ENCODE results near the gene ILF3.

Gene ILF3

DNA sequence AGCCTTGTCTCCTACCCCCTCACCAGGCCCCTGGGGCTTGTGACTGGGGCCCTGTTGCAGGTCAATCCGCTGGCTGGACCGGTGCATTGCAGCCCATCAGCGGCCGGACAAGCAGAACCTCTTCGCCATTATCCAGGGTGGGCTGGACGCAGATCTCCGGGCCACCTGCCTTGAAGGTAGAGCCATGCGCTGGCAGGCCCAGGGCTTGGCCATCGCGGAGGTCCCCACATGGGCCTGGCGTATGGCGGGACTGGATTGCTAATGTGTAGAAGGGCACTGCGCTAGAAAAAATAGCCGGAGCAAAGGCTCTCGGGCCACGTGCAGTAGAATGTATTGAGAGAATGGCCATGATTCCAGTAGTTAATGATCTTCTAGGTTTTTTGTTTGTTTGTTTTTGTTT lies 53.3 kb downstream of the ILF3 start:
- DNase-seq (ENCODE audit: extremely low spot score), result no peak
- ChIA-PET CTCF (no interaction called here), POLR2A (no interaction called here)
- TF ChIP-seq, protein P1, sequence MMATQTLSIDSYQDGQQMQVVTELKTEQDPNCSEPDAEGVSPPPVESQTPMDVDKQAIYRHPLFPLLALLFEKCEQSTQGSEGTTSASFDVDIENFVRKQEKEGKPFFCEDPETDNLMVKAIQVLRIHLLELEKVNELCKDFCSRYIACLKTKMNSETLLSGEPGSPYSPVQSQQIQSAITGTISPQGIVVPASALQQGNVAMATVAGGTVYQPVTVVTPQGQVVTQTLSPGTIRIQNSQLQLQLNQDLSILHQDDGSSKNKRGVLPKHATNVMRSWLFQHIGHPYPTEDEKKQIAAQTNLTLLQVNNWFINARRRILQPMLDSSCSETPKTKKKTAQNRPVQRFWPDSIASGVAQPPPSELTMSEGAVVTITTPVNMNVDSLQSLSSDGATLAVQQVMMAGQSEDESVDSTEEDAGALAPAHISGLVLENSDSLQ (IDR thresholded peaks at IDR 0.05), result no peak
- TF ChIP-seq TARDBP (IDR thresholded peaks at IDR 0.05), result no peak
- no peak for TF ChIP-seq ZNF384 (IDR thresholded peaks at IDR 0.05)
- no peak for TF ChIP-seq SUZ12 (IDR thresholded peaks at IDR 0.05)
- TF ChIP-seq ELF4 (IDR thresholded peaks at IDR 0.05), result no peak
- TF ChIP-seq FOXK2 (IDR thresholded peaks at IDR 0.05), result no peak

DNA sequence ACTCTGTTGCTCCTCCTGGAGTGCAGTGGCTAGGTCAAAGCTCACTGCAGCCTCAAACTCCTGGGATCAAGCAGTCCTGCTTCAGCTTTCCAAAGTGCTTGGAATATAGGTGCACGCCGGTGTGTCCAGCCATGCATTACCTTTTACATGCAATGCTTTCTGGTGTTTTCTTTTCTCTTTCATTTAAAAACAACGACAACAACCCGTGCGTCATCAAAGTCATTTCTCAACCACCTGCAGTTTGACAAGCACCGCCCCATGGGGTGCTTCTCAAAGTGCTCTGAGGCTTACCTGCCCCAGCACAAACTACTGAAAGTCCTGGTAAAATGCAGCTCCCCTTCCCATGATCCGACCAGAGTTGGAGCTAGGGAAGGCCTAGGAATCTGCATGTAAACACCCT lies 54.1 kb downstream of the ILF3 start:
- ChIA-PET POLR2A (no interaction called here), CTCF (no interaction called here)
- TF ChIP-seq CTBP1 (IDR thresholded peaks at IDR 0.05; ENCODE audit: borderline replicate concordance) (no peak), ZNF384 (IDR thresholded peaks at IDR 0.05) (no peak), SUZ12 (IDR thresholded peaks at IDR 0.05) (no peak), L3MBTL2 (conservative IDR thresholded peaks at IDR 0.05) (no peak), TARDBP (IDR thresholded peaks at IDR 0.05) (no peak), FOXM1 (IDR thresholded peaks at IDR 0.05; ENCODE audit: borderline replicate concordance) (no peak), BHLHE40 (IDR thresholded peaks at IDR 0.05; ENCODE audit: borderline replicate concordance) (no peak), SP1 (IDR thresholded peaks at IDR 0.05) (no peak), ARNT (IDR thresholded peaks at IDR 0.05) (no peak), NFRKB (IDR thresholded peaks at IDR 0.05) (no peak), ELF4 (IDR thresholded peaks at IDR 0.05) (no peak)
- TF ChIP-seq, protein P1 (IDR thresholded peaks at IDR 0.05), result no peak
- no peak for DNase-seq (ENCODE audit: extremely low spot score)

DNA sequence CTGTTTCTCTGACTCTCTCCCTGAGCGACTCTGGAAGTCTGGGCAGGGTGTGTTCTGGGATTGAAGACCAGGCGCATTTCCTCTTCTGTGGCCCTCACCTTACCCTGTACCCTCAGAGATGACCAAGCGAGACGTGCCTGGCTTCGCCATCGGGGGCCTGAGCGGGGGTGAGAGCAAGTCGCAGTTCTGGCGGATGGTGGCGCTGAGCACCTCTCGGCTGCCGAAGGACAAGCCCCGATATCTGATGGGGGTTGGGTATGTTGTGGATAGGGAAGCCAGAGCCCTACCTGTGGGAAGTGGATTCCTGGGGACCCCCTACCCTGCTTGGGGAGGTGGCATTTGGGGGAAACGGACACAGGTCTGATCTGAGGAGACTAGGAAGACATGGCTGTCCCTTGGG lies 57.9 kb downstream of the ILF3 start:
- POLR2A ChIA-PET, result no interaction called here
- TF ChIP-seq ARNT (IDR thresholded peaks at IDR 0.05), result no peak
- TF ChIP-seq CTBP1 (IDR thresholded peaks at IDR 0.05; ENCODE audit: borderline replicate concordance), result no peak
- TF ChIP-seq FOXA1 (IDR thresholded peaks at IDR 0.05), result no peak
- no peak for TF ChIP-seq NFRKB (IDR thresholded peaks at IDR 0.05)
- TF ChIP-seq LEF1 (IDR thresholded peaks at IDR 0.05; ENCODE audit: borderline replicate concordance), result no peak
- no peak for TF ChIP-seq SP1 (IDR thresholded peaks at IDR 0.05)
- TF ChIP-seq, protein P1 (IDR thresholded peaks at IDR 0.05), result no peak
- no peak for TF ChIP-seq ZNF384 (IDR thresholded peaks at IDR 0.05)
- TF ChIP-seq L3MBTL2 (conservative IDR thresholded peaks at IDR 0.05), result no peak
- TF ChIP-seq SUZ12 (IDR thresholded peaks at IDR 0.05), result no peak
- no peak for TF ChIP-seq TARDBP (IDR thresholded peaks at IDR 0.05)
- TF ChIP-seq FOXM1 (IDR thresholded peaks at IDR 0.05; ENCODE audit: borderline replicate concordance), result no peak
- TF ChIP-seq FOXK2 (IDR thresholded peaks at IDR 0.05), result no peak
- no peak for TF ChIP-seq BHLHE40 (IDR thresholded peaks at IDR 0.05; ENCODE audit: borderline replicate concordance)
- TF ChIP-seq ELF4 (IDR thresholded peaks at IDR 0.05), result no peak
- no peak for TF ChIP-seq HDGF (IDR thresholded peaks at IDR 0.05; ENCODE audit: borderline replicate concordance)
- DNase-seq (ENCODE audit: extremely low spot score), result no peak
- CTCF ChIA-PET, result no interaction called here

DNA sequence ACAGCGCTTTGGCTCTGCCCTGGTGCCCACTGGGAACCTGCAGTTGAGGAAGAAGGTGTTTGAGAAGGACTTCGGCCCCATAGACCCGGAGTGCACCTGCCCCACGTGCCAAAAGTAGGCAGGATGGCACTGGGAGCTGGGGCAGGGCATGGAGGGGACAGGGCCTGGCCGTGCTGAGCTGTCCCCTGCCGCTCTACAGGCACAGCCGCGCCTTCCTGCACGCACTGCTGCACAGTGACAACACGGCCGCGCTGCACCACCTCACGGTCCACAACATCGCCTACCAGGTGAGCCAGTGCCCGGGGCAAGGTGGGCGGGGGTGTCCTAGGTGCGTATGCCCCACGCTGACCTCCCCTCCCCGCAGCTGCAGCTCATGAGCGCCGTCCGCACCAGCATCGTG lies 58.6 kb downstream of the ILF3 start:
- TF ChIP-seq NFRKB (IDR thresholded peaks at IDR 0.05) (no peak), TARDBP (IDR thresholded peaks at IDR 0.05) (no peak), HDGF (IDR thresholded peaks at IDR 0.05; ENCODE audit: borderline replicate concordance) (no peak), ZNF384 (IDR thresholded peaks at IDR 0.05) (no peak), FOXK2 (IDR thresholded peaks at IDR 0.05) (no peak), BHLHE40 (IDR thresholded peaks at IDR 0.05; ENCODE audit: borderline replicate concordance) (no peak), ARNT (IDR thresholded peaks at IDR 0.05) (no peak), SP1 (IDR thresholded peaks at IDR 0.05) (no peak), FOXA1 (IDR thresholded peaks at IDR 0.05) (no peak), LEF1 (IDR thresholded peaks at IDR 0.05; ENCODE audit: borderline replicate concordance) (no peak), SUZ12 (IDR thresholded peaks at IDR 0.05) (no peak), ELF4 (IDR thresholded peaks at IDR 0.05) (no peak), L3MBTL2 (conservative IDR thresholded peaks at IDR 0.05) (no peak)
- TF ChIP-seq, protein P1 (IDR thresholded peaks at IDR 0.05), result no peak
- CTCF ChIA-PET, result no interaction called here
- no peak for DNase-seq (ENCODE audit: extremely low spot score)
- POLR2A ChIA-PET, result no interaction called here

DNA sequence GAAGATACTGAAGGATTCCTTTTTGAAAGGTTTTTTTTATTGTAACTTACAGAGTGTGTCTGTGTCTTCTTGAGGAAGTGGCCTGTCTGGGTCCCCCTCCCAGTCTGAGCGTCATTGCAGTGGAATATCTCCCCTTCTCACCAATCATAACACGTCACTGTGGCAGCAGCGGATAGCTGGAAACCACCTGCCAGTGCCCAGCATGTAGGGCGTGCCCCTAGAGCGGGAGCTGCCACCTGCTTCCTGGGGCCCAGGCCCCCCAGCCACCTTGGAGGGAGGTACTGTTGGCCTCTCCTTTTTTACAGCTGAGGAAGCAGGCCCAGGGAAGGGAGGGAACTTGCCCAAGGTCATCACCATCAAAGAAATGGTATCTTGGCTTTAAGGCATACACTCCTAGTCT lies 59.2 kb downstream of the ILF3 start:
- TF ChIP-seq, protein P1 (IDR thresholded peaks at IDR 0.05), result no peak
- TF ChIP-seq ARNT (IDR thresholded peaks at IDR 0.05) (no peak), SUZ12 (IDR thresholded peaks at IDR 0.05) (no peak), FOXM1 (IDR thresholded peaks at IDR 0.05; ENCODE audit: borderline replicate concordance) (no peak), BHLHE40 (IDR thresholded peaks at IDR 0.05; ENCODE audit: borderline replicate concordance) (no peak), FOXK2 (IDR thresholded peaks at IDR 0.05) (no peak)
- ChIA-PET CTCF (no interaction called here), POLR2A (no interaction called here)
- DNase-seq (ENCODE audit: extremely low spot score), result no peak

DNA sequence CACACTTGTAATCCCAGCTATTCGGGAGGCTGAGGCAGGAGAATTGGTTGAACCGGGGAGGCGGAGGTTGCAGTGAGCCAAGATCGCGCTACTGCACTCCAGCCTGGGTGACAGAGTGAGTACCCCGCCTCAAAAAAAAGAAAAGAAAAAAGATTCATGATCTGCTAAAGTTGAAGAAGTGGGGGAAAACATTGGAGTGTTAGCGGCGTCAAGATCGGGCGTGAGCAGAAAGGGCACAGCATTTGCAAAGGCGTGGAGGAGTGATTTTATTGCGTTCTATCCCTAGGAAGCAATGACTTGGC lies 62.9 kb downstream of the ILF3 start:
- CTCF ChIA-PET, result interaction anchor here (0.9 to 2.9 kb wide), 11 partner anchors 15 to 154 kb away, joined by 3 to 16 read pairs (median 4); partner anchors contain the start of gene QTRT1
- POLR2A ChIA-PET, result interaction anchor here (0.7 to 3.4 kb wide), 12 partner anchors 15 to 156 kb away, joined by 3 to 26 read pairs (median 5); partner anchors contain the start of genes QTRT1 and TMED1
- TF ChIP-seq ELF4 (IDR thresholded peaks at IDR 0.05) (no peak), HDGF (IDR thresholded peaks at IDR 0.05; ENCODE audit: borderline replicate concordance) (no peak), NFRKB (IDR thresholded peaks at IDR 0.05) (no peak)
- DNase-seq (ENCODE audit: extremely low spot score), result no peak
